Upper lobe of left lung (tissue), 4 donors: ENCODE data around the gene CXCR3.

ENCODE experiments used
- EP300 ChIP-seq, 4 donors: sonication (generic); formaldehyde crosslinking; IDR thresholded peaks; one replicate each; pipeline ENCODE4 v1.5.1; 2017; ENCODE audit warnings: antibody characterized with exemption in 4 of 4, control low read depth in 2 of 4
- POLR2A ChIP-seq, 4 donors: fragments of 450-650 bp; IDR thresholded peaks; one replicate each; pipeline ENCODE4 v1.5.1; 2016 to 2017; ENCODE audit warnings: antibody characterized with exemption in 4 of 4, mild to moderate bottlenecking in 2 of 4
- POLR2AphosphoS5 ChIP-seq, 2 donors: sonication (generic); formaldehyde crosslinking; IDR thresholded peaks; one replicate each; pipeline ENCODE4 v1.5.1; 2017; ENCODE audit warnings: antibody characterized with exemption in 2 of 2
- TF ChIP-seq, protein P1 (sequence below), 6 experiments: fragments of 450-650 bp in 4 of 6; fragments of 200-600 bp in 2 of 6; sonication (generic) in 2 of 6; IDR thresholded peaks; one replicate each; pipeline ENCODE4 v1.5.1; 2016 to 2019; ENCODE audit warnings: antibody characterized with exemption in 6 of 6

- TF ChIP-seq POLR2A (IDR thresholded peaks at IDR 0.05) (no peak), EP300 (IDR thresholded peaks at IDR 0.05) (no peak), POLR2AphosphoS5 (IDR thresholded peaks at IDR 0.05) (no peak)
- TF ChIP-seq, protein P1, sequence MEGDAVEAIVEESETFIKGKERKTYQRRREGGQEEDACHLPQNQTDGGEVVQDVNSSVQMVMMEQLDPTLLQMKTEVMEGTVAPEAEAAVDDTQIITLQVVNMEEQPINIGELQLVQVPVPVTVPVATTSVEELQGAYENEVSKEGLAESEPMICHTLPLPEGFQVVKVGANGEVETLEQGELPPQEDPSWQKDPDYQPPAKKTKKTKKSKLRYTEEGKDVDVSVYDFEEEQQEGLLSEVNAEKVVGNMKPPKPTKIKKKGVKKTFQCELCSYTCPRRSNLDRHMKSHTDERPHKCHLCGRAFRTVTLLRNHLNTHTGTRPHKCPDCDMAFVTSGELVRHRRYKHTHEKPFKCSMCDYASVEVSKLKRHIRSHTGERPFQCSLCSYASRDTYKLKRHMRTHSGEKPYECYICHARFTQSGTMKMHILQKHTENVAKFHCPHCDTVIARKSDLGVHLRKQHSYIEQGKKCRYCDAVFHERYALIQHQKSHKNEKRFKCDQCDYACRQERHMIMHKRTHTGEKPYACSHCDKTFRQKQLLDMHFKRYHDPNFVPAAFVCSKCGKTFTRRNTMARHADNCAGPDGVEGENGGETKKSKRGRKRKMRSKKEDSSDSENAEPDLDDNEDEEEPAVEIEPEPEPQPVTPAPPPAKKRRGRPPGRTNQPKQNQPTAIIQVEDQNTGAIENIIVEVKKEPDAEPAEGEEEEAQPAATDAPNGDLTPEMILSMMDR (IDR thresholded peaks at IDR 0.05), result no peak
Measured at GRCh38 chrX:71573590-71573989, 44.7 kb downstream of the CXCR3 start.
